IMR-90 (cell line): ENCODE results near the gene SIK1. TPM values are rescaled to one million over a fixed set of nuclear protein-coding genes. Genes with fewer than 3 reads are reported as not detected.

Experiments
- ATAC-seq: fragments of 200-7000 bp; cut with Tn5 transposase; 2 replicates; pipeline ENCODE4 v1.9.1; 2020; ENCODE audit warnings: low read depth, mild to moderate bottlenecking, moderate library complexity
- BruUV-seq: library from RNA; stranded (reverse); fragments of 400-500 nt; replicated peaks from 2 replicates; lab custom pipeline; 2021; lab: Mats Ljungman, UMichigan
- CTCF ChIA-PET: fragments of 300-600 bp; formaldehyde crosslinking; extraction: SDS; loops from one replicate; lab custom pipeline; 2021; ENCODE audit warnings: antibody characterized with exemption; lab: Yijun Ruan, JAX
- POLR2A ChIA-PET: fragments of 300-600 bp; sonication (Branson Sonifier 250); formaldehyde crosslinking; loops from one replicate; lab custom pipeline; 2022; ENCODE audit warnings: antibody characterized with exemption; ENCODE audit not compliant: unreplicated experiment; lab: Charles Lee
- DNase-seq: peaks from one replicate; pipeline ENCODE4 v3.0.0; 2013
- H2AFZ ChIP-seq: replicated peaks from 2 replicates; pipeline ENCODE3; 2013; ENCODE audit warnings: low read length, mild to moderate bottlenecking; ENCODE audit not compliant: poor library complexity
- H2AK5ac ChIP-seq: 2 replicates; pipeline ENCODE4 v1.6.1; 2013; ENCODE audit warnings: low read depth, low read length, inconsistent platforms
- H2AK9ac ChIP-seq: replicated peaks from 2 replicates; pipeline ENCODE3; 2013; ENCODE audit warnings: mild to moderate bottlenecking, low read depth, low read length, moderate library complexity; ENCODE audit not compliant: poor library complexity
- H2BK120ac ChIP-seq: 2 replicates; pipeline ENCODE4 v1.6.1; 2013; ENCODE audit warnings: low read depth, low read length, inconsistent platforms
- H2BK15ac ChIP-seq: 3 replicates; pipeline ENCODE4 v1.6.1; 2013; ENCODE audit warnings: low read depth, low read length, inconsistent platforms
- H2BK20ac ChIP-seq: 2 replicates; pipeline ENCODE4 v1.6.1; 2013; ENCODE audit warnings: low read depth, mild to moderate bottlenecking, inconsistent platforms, low read length, moderate library complexity
- H2BK5ac ChIP-seq: 2 replicates; pipeline ENCODE4 v1.6.1; 2013; ENCODE audit warnings: mild to moderate bottlenecking, low read depth, low read length, inconsistent platforms; ENCODE audit not compliant: poor library complexity, severe bottlenecking
- H3K14ac ChIP-seq: replicated peaks from 2 replicates; pipeline ENCODE4 v1.6.1; 2013; ENCODE audit warnings: low read depth, low read length, inconsistent platforms
- H3K18ac ChIP-seq: 2 replicates; pipeline ENCODE4 v1.6.1; 2013; ENCODE audit warnings: low read depth, low read length, control low read depth
- H3K23ac ChIP-seq: 2 replicates; pipeline ENCODE4 v1.6.1; 2013; ENCODE audit warnings: low read depth, low read length, inconsistent platforms
- H3K27ac ChIP-seq: 2 replicates; pipeline ENCODE4 v1.5.1; 2013; ENCODE audit warnings: mild to moderate bottlenecking, control low read depth, low read length; ENCODE audit not compliant: insufficient read depth
- H3K27me3 ChIP-seq: 2 replicates; pipeline ENCODE4 v1.6.1; 2013; ENCODE audit warnings: low read length; ENCODE audit not compliant: control insufficient read depth, insufficient read depth
- H3K36me3 ChIP-seq: 2 replicates; pipeline ENCODE4 v1.6.1; 2013; ENCODE audit warnings: low read length, mixed read lengths; ENCODE audit not compliant: control insufficient read depth, insufficient read depth
- H3K4ac ChIP-seq: 2 replicates; pipeline ENCODE4 v1.6.1; 2013; ENCODE audit warnings: low read depth, low read length, inconsistent platforms
- H3K4me1 ChIP-seq: 2 replicates; pipeline ENCODE4 v1.6.1; 2013; ENCODE audit warnings: low read length, mixed read lengths; ENCODE audit not compliant: control insufficient read depth, insufficient read depth
- H3K4me2 ChIP-seq: 2 replicates; pipeline ENCODE4 v1.6.1; 2013; ENCODE audit warnings: low read depth, mild to moderate bottlenecking, control low read depth, low read length, moderate library complexity
- H3K4me3 ChIP-seq: 2 replicates; pipeline ENCODE4 v1.5.1; 2013; ENCODE audit warnings: low read depth, mild to moderate bottlenecking, control low read depth, low read length, moderate library complexity; ENCODE audit not compliant: insufficient read depth
- H3K56ac ChIP-seq: 2 replicates; pipeline ENCODE4 v1.6.1; 2013; ENCODE audit warnings: low read length, inconsistent platforms; ENCODE audit not compliant: insufficient read depth; ENCODE audit errors: extremely low read depth
- H3K79me1 ChIP-seq, 2 experiments: 2 replicates each; pipeline ENCODE4 v1.6.1; 2013; ENCODE audit warnings: low read length in 2 of 2, inconsistent platforms in 1 of 2, low read depth in 1 of 2
- H3K9ac ChIP-seq: 2 replicates; pipeline ENCODE4 v1.6.1; 2013; ENCODE audit warnings: low read depth, low read length, control low read depth
- H3K9me1 ChIP-seq: 2 replicates; pipeline ENCODE4 v1.6.1; 2013; ENCODE audit warnings: low read length, inconsistent platforms; ENCODE audit not compliant: insufficient read depth
- H3K9me3 ChIP-seq: 2 replicates; pipeline ENCODE4 v1.6.1; 2013; ENCODE audit warnings: low read length; ENCODE audit not compliant: control insufficient read depth, insufficient read depth
- H4K20me1 ChIP-seq: 2 replicates; pipeline ENCODE4 v1.6.1; 2013; ENCODE audit warnings: low read length, inconsistent platforms; ENCODE audit not compliant: insufficient read depth
- H4K5ac ChIP-seq: 2 replicates; pipeline ENCODE4 v1.6.1; 2013; ENCODE audit warnings: mild to moderate bottlenecking, low read depth, low read length, control low read depth
- H4K8ac ChIP-seq, 2 experiments: 2 replicates each; pipeline ENCODE4 v1.6.1; 2013; ENCODE audit warnings: low read depth in 2 of 2, low read length in 2 of 2, control low read depth in 1 of 2, inconsistent platforms in 1 of 2
- H4K91ac ChIP-seq: 2 replicates; pipeline ENCODE4 v1.6.1; 2013; ENCODE audit warnings: low read depth, low read length, inconsistent platforms; ENCODE audit not compliant: insufficient read depth
- BHLHE40 ChIP-seq: fragments of 150-350 bp; IDR thresholded peaks from 2 replicates; pipeline ENCODE4 v1.6.1; 2016; ENCODE audit warnings: mild to moderate bottlenecking, low read depth, low read length
- CEBPB ChIP-seq: IDR thresholded peaks from 2 replicates; pipeline ENCODE4 v1.6.1; 2012; ENCODE audit warnings: low read depth, low read length, improper control_type of control experiment
- CHD1 ChIP-seq: IDR thresholded peaks from 2 replicates; pipeline ENCODE4 v1.6.1; 2012; ENCODE audit warnings: low read depth, low read length, improper control_type of control experiment
- FOS ChIP-seq: fragments of 150-350 bp; IDR thresholded peaks from 2 replicates; pipeline ENCODE4 v1.6.1; 2016; ENCODE audit warnings: low read depth, low read length
- NFE2L2 ChIP-seq: fragments of 150-350 bp; IDR thresholded peaks from 2 replicates; pipeline ENCODE4 v1.6.1; 2016; ENCODE audit warnings: low read depth, mild to moderate bottlenecking, low read length
- WGBS, 2 experiments: methylation state at CpG; one replicate each; pipeline versions ENCODE4 v1.1.5 to v1.1.7; 2013; ENCODE audit warnings: missing lambda C conversion rate in 2 of 2; ENCODE audit not compliant: insufficient read length in 1 of 2; ENCODE audit errors: extremely low coverage in 2 of 2; 5-methylcytosine and 5-hydroxymethylcytosine counted together
- dilution Hi-C: fragments of 300-500 bp; cut with HindIII; formaldehyde crosslinking; loops from one replicate; pipeline ENCODE4 v1.14.3; 2018; ENCODE audit warnings: low sequenced_read_pairs; ENCODE audit not compliant: unreplicated experiment
- in situ Hi-C: fragments of 300-500 bp; cut with MboI; formaldehyde crosslinking; loops from 3 replicates; pipeline ENCODE4 v1.14.3; 2019; ENCODE audit warnings: low sequenced_read_pairs, inconsistent platforms, mixed read lengths
- intact Hi-C: fragments of 100-400 bp; cut with micrococcal nuclease; formaldehyde crosslinking; loops from 2 replicates; pipeline ENCODE4 v1.10.0; 2022
- polyA plus RNA-seq, 3 experiments: library from polyadenylated mRNA; depleted of rRNA; stranded (reverse); fragments of >200 nt; gene quantifications; 2 replicates each; pipeline ENCODE4 v1.2.3, GENCODE V29; 2012; ENCODE audit warnings: low replicate concordance in 1 of 3
- total RNA-seq: library from RNA; depleted of rRNA; stranded (reverse); fragments of >200 nt; gene quantifications from 2 replicates; pipeline ENCODE4 v1.2.3, GENCODE V29; 2012

The SIK1 gene
- total and polyA plus RNA-seq, 2 of the 4 experiments (the other 2 are of a cell fraction) = 0.54 to 1.9 TPM

DNA sequence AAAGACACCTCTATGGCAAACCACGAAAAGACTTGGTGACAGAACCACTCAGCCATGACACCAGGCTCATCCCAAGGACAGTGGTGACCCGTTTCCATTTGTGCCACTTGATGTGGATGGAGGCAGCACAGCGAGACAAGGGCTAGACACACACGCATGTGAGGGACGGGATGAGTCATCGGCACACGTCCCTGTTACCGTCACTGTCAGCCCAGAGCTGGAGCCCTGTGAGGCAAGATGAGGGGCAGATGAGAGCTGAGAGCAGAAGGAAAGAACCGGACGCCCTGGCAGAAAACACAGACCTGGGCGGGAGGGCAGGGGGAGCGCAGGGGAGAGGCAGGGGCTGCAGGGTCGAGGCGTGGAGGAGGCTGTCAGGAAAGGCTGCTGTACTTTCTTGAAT lies 57.8 kb downstream of the SIK1 start:
- no TSS peak for BruUV-seq
- Histone ChIP-seq H3K4ac (no peak overlapping the region), H3K4me2 (no peak overlapping the region), H3K9me3 (no peaks in the 10 kb centered on the region), H4K91ac (no peak overlapping the region), H3K9ac (no peak overlapping the region), H3K4me1 (no peaks in the 10 kb centered on the region), H3K18ac (no peak overlapping the region), H2BK15ac (no peak overlapping the region), H3K56ac (no peak overlapping the region), H2AK5ac (no peak overlapping the region), H3K27ac (no peak overlapping the region), H3K36me3 (no peaks in the 10 kb centered on the region), H4K20me1 (no peaks in the 10 kb centered on the region), H2BK20ac (no peak overlapping the region), H2BK120ac (no peak overlapping the region), H3K23ac (no peak overlapping the region), H4K5ac (no peak overlapping the region), H2AFZ (no peak overlapping the region), H3K9me1 (peaks cover 3% of the 10 kb centered on the region; the same call in 1 of the 2 replicates), H3K4me3 (no peak overlapping the region), H2AK9ac (no peak overlapping the region), H2BK5ac (no peak overlapping the region), H3K27me3 (no peaks in the 10 kb centered on the region; the same call in 1 of the 2 replicates), H4K8ac (no peak overlapping the region), H3K79me1 (no peaks in the 10 kb centered on the region), H3K14ac (no peak overlapping the region)
- intact Hi-C loops = no loop called here
- dilution Hi-C loops = no loop called here
- no peak for ATAC-seq
- in situ Hi-C loops = no loop called here
- TF ChIP-seq BHLHE40 (peak; percentile 71), CHD1 (no peak), CEBPB (peak; percentile 43; the same call in 1 of the 2 replicates), NFE2L2 (no peak), FOS (peak; percentile 71)
- POLR2A ChIA-PET = no interaction called here
- DNase-seq = peak; percentile 46
- 60% methylated on average over 2 of the region's 14 CpGs; no CpG with 5 or more reads in 1 of the 2 experiments for WGBS, 2 experiments
- CTCF ChIA-PET = no interaction called here
